AG09309 (cell line): ENCODE measurements around the gene METTL21A.

Experiments
- DNase-seq: peaks from one replicate; pipeline ENCODE4 v3.0.0-alpha.2; 2010; ENCODE audit warnings: low read depth
- H3K4me3 ChIP-seq: 2 replicates; pipeline ENCODE4 v1.5.1; 2011; ENCODE audit warnings: mild to moderate bottlenecking, low read depth, low read length, moderate library complexity; ENCODE audit not compliant: control insufficient read depth
- TF ChIP-seq, protein P1 (sequence below): IDR thresholded peaks from 2 replicates; pipeline ENCODE4 v1.5.1; 2011; ENCODE audit warnings: mild to moderate bottlenecking, low read depth, low read length, inconsistent platforms; ENCODE audit not compliant: insufficient read depth, control insufficient read depth; ENCODE audit errors: missing control alignments

Gene METTL21A

DNA sequence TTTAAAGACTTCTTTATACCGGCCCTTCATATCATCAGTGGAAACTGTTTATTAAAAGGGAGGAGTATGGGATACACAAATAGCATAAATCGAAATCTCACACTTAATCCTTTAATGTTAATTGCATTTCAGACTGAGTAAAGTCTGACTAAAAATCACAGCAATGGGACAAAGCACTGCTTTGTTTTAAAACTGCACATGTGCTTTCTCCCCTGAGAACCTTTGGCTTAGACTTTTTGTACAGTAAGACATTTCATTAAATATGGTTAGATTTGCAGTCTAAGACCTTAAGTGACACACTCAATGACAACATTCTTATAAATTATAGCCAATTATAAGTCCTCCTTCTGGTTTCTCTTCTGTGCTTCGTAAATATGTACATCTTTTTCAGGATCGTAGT, 12.5 kb downstream of the METTL21A start:
- TF ChIP-seq, protein P1, sequence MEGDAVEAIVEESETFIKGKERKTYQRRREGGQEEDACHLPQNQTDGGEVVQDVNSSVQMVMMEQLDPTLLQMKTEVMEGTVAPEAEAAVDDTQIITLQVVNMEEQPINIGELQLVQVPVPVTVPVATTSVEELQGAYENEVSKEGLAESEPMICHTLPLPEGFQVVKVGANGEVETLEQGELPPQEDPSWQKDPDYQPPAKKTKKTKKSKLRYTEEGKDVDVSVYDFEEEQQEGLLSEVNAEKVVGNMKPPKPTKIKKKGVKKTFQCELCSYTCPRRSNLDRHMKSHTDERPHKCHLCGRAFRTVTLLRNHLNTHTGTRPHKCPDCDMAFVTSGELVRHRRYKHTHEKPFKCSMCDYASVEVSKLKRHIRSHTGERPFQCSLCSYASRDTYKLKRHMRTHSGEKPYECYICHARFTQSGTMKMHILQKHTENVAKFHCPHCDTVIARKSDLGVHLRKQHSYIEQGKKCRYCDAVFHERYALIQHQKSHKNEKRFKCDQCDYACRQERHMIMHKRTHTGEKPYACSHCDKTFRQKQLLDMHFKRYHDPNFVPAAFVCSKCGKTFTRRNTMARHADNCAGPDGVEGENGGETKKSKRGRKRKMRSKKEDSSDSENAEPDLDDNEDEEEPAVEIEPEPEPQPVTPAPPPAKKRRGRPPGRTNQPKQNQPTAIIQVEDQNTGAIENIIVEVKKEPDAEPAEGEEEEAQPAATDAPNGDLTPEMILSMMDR: no peak
- no peak overlapping the region for H3K4me3 ChIP-seq
- no peak for DNase-seq

DNA sequence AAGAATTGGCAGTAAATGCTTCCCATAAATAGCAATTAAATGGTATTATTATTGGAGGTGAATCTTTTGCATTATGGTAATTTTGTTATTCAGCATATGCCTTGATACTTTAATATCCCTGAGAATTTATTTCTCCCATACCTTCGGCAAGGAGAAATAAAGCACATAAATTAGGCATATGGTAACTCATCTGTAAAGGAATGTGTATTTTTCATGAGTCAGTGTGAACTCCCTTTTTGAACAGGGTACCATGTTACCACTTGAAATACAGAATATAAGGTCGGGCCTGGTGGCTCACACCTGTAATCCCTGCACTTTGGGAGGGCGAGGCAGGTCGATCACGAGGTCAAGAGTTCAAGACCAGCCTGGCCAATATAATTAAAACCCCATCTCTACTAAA, 18.4 kb downstream of the METTL21A start:
- no peak for DNase-seq
- TF ChIP-seq, protein P1: no peak
- no peak overlapping the region for H3K4me3 ChIP-seq

DNA sequence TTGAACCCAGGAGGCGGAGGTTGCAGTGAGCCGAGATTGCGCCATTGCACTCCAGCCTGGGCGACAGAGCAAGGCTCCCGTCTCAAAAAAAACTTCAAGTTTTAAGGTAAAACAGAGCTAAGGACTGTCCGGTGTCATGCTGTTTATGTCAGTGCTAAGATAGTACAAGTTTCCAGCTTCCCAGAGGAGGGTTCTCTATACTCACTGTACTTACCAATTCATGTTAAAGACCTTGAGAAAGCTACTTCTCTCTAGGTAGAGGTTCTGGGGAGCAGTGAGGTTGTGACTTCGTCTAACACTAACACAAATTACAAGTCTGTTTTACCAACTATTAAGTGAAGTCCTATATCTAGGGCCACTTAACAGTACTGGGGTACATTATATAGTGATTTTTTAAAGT, 18.8 kb downstream of the METTL21A start:
- no peak overlapping the region for H3K4me3 ChIP-seq
- DNase-seq: no peak
- TF ChIP-seq, protein P1: no peak

DNA sequence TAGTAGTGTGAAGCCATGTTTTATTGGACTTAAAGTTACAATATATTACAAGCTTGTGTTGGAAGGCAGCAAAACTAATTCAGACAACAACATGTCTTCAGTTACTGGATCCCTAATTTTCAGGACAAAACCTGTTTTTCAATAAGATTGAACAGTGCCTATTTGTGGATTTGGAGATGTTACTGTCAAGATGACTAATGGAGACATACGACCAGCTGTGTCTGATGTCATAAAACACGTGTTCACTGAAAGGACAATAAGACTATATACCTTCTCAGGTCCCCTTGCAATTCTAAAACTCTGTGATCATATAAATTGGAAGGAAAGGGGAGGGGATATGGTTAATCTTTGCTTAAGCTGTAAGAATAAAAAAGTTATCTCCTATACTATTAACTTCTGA, 21.7 kb downstream of the METTL21A start:
- no peak for DNase-seq
- TF ChIP-seq, protein P1: no peak
- no peak overlapping the region for H3K4me3 ChIP-seq

DNA sequence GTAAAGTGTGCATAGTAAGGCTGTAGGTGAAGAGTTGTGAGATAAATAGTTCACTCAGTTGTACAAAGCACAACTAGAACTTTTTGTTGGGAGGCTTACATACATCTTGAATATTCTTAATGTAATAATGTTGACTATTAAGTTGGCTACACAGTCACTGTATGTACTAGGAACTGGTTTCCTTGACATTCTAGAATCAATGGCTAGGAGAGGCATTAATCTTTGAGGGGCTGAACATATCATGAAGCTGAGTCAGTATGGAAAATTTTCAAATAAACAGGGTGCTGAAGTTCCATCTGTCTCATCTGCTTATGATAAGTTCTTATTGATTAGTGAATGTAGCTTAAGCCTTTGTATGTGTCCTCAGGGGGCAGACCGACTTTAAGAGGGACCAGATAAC, 23.4 kb downstream of the METTL21A start:
- TF ChIP-seq, protein P1: no peak
- no peak for DNase-seq
- no peak overlapping the region for H3K4me3 ChIP-seq

DNA sequence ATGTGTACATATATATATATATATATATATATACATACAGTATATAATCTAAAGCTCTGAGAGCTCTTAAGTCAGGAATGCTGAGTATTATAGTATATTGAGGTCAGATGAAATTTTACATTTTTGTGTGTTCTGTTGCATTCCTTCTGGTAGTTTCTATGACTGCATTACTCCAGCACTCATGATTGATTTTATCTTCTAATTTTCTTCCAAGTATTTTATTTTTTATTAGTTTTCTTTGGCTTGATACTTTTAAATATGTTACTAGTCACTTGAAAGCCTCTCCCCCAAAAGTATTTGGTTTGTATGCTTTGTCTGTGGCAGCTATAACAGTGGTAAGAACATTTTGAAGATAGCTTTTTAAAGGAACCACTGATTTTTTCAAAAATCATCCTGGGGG, 25.0 kb downstream of the METTL21A start:
- TF ChIP-seq, protein P1: no peak
- DNase-seq: no peak
- H3K4me3 ChIP-seq: no peak overlapping the region

DNA sequence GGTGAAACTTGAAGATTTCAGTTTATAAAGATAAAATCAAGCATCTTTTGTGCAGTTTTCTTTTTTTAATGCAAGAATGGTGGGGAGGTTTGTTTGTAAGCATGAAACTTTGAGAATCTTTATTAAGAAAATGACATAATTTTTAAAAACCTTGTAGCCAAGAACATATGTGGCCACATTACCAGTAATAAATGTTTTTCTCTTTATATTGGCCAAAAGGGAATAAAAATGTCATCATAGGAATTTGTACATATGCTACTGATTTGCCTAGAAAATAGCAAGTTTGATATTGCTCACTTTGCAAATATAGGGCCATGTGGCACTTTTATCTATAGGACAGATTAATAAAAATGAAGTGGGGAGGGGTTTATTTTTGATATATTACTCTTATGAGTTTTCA, 25.6 kb downstream of the METTL21A start:
- DNase-seq: no peak
- H3K4me3 ChIP-seq: no peak overlapping the region
- TF ChIP-seq, protein P1: no peak
